GM23338 (cell line): ENCODE data around the gene TADA2A. TPM values are rescaled to one million over a fixed set of nuclear protein-coding genes. Genes with fewer than 3 reads are reported as not detected.
A peak's percentile ranks its signal among the peaks of the same experiment; 100 is the strongest.

Experiments used
- ATAC-seq: fragments of 200-7000 bp; cut with Tn5 transposase; 3 replicates; pipeline ENCODE4 v1.9.1; 2020
- DNase-seq: peaks from one replicate; pipeline ENCODE4 v3.0.0-alpha.2; 2015; ENCODE audit warnings: low spot score
- H2AFZ ChIP-seq: fragments of 200-600 bp; sonication (generic); 2 replicates; pipeline ENCODE4 v1.8.0; 2016; ENCODE audit warnings: antibody characterized with exemption, mild to moderate bottlenecking, moderate library complexity
- H3F3A ChIP-seq: fragments of 200-600 bp; sonication (generic); replicated peaks from 2 replicates; pipeline ENCODE4 v1.8.0; 2017; ENCODE audit warnings: antibody characterized with exemption, mixed run types, low read depth
- H3K27ac ChIP-seq: fragments of 200-600 bp; sonication (generic); 2 replicates; pipeline ENCODE4 v1.6.1; 2016; ENCODE audit warnings: low read depth
- H3K27me3 ChIP-seq: fragments of 200-600 bp; sonication (generic); 2 replicates; pipeline ENCODE4 v1.8.0; 2016; ENCODE audit warnings: mild to moderate bottlenecking, mixed run types, moderate library complexity; ENCODE audit not compliant: insufficient read depth
- H3K36me3 ChIP-seq: fragments of 200-600 bp; sonication (generic); 2 replicates; pipeline ENCODE4 v1.8.0; 2016; ENCODE audit warnings: mild to moderate bottlenecking; ENCODE audit not compliant: insufficient read depth
- H3K4me1 ChIP-seq: fragments of 200-600 bp; sonication (generic); 2 replicates; pipeline ENCODE4 v1.8.0; 2016; ENCODE audit warnings: mild to moderate bottlenecking, moderate library complexity; ENCODE audit not compliant: insufficient read depth
- H3K4me2 ChIP-seq: fragments of 200-600 bp; sonication (generic); 2 replicates; pipeline ENCODE4 v1.7.1; 2017; ENCODE audit warnings: mixed run types
- H3K4me3 ChIP-seq: fragments of 200-600 bp; sonication (generic); 2 replicates; pipeline ENCODE4 v1.6.1; 2016; ENCODE audit warnings: mixed run types
- H3K79me2 ChIP-seq: fragments of 200-600 bp; sonication (generic); replicated peaks from 2 replicates; pipeline ENCODE4 v1.8.0; 2017; ENCODE audit warnings: mild to moderate bottlenecking; ENCODE audit not compliant: insufficient read depth
- H3K9me2 ChIP-seq: fragments of 200-600 bp; sonication (generic); 2 replicates; pipeline ENCODE4 v1.8.0; 2017; ENCODE audit not compliant: insufficient read depth
- H4K20me1 ChIP-seq: fragments of 200-600 bp; sonication (generic); replicated peaks from 2 replicates; pipeline ENCODE4 v1.8.0; 2017; ENCODE audit warnings: mild to moderate bottlenecking; ENCODE audit not compliant: insufficient read depth
- H3K27ac Mint-ChIP-seq: 2 replicates; pipeline ENCODE4 v1.8.0; 2020; ENCODE audit warnings: inconsistent platforms, mild to moderate bottlenecking, moderate library complexity, mixed read lengths
- H3K27me3 Mint-ChIP-seq: 3 replicates; pipeline ENCODE4 v1.8.0; 2022; ENCODE audit warnings: low read depth, mild to moderate bottlenecking, moderate library complexity, mixed read lengths, inconsistent platforms; ENCODE audit not compliant: insufficient read depth, poor library complexity
- H3K36me3 Mint-ChIP-seq: 3 replicates; pipeline ENCODE4 v1.8.0; 2021; ENCODE audit warnings: low read depth, mild to moderate bottlenecking, inconsistent platforms, moderate library complexity, mixed read lengths
- H3K4me1 Mint-ChIP-seq: 3 replicates; pipeline ENCODE4 v1.8.0; 2020; ENCODE audit warnings: mild to moderate bottlenecking, inconsistent platforms, mixed read lengths
- H3K4me3 Mint-ChIP-seq: 3 replicates; pipeline ENCODE4 v1.8.0; 2021; ENCODE audit warnings: moderate library complexity, mild to moderate bottlenecking, inconsistent platforms, mixed read lengths
- H3K9me3 Mint-ChIP-seq: 3 replicates; pipeline ENCODE4 v1.8.0; 2020; ENCODE audit warnings: moderate library complexity, mild to moderate bottlenecking, inconsistent platforms, mixed read lengths
- CREB1 ChIP-seq: fragments of 250-450 bp; sonication (Bioruptor Pico); IDR thresholded peaks from 2 replicates; pipeline ENCODE4 v1.5.0; 2020; ENCODE audit warnings: low read depth, mild to moderate bottlenecking, moderate library complexity
- CTCF ChIP-seq, 2 experiments: fragments of 200-600 bp in 1 of 2; sonication (generic) in 1 of 2; conservative IDR thresholded peaks; 2 replicates each; pipeline versions ENCODE4 v1.5.1 to v1.6.1; 2016 to 2017; ENCODE audit warnings: antibody characterized with exemption in 2 of 2, low read depth in 2 of 2, mild to moderate bottlenecking in 2 of 2, moderate library complexity in 1 of 2
- ETS1 ChIP-seq: IDR thresholded peaks from 2 replicates; pipeline ENCODE4 v1.6.1; 2016; ENCODE audit warnings: antibody characterized with exemption
- EZH2 ChIP-seq: fragments of 200-600 bp; sonication (generic); IDR thresholded peaks from one replicate; pipeline ENCODE4 v1.8.0; 2017; ENCODE audit warnings: antibody characterized with exemption, mild to moderate bottlenecking, low read depth; ENCODE audit not compliant: unreplicated experiment
- EZH2phosphoT487 ChIP-seq: fragments of 200-600 bp; sonication (generic); IDR thresholded peaks from one replicate; pipeline ENCODE4 v1.8.1; 2018; ENCODE audit warnings: antibody characterized with exemption; ENCODE audit not compliant: unreplicated experiment
- JUNB ChIP-seq: IDR thresholded peaks from one replicate; pipeline ENCODE4 v1.6.1; 2016; ENCODE audit warnings: antibody characterized with exemption; ENCODE audit not compliant: unreplicated experiment
- NANOG ChIP-seq: IDR thresholded peaks from 2 replicates; pipeline ENCODE4 v1.6.1; 2016; ENCODE audit warnings: antibody characterized with exemption, borderline replicate concordance
- POLR2AphosphoS5 ChIP-seq: IDR thresholded peaks from 2 replicates; pipeline ENCODE4 v1.6.1; 2016; ENCODE audit warnings: antibody characterized with exemption, low read depth
- REST ChIP-seq: IDR thresholded peaks from one replicate; pipeline ENCODE4 v1.6.1; 2018; ENCODE audit warnings: antibody characterized with exemption; ENCODE audit not compliant: unreplicated experiment
- STAT1 ChIP-seq: IDR thresholded peaks from one replicate; pipeline ENCODE4 v1.6.1; 2016; ENCODE audit warnings: antibody characterized with exemption; ENCODE audit not compliant: unreplicated experiment
- ZNF114 ChIP-seq: fragments of 250-450 bp; sonication (Bioruptor Pico); IDR thresholded peaks from 2 replicates; pipeline ENCODE4 v1.5.0; 2020; ENCODE audit warnings: mild to moderate bottlenecking, moderate library complexity
- ZNF331 ChIP-seq: fragments of 250-450 bp; sonication (Bioruptor Pico); IDR thresholded peaks from 2 replicates; pipeline ENCODE4 v1.5.0; 2020; ENCODE audit warnings: low read depth, mild to moderate bottlenecking, moderate library complexity
- ZNF462 ChIP-seq: fragments of 250-450 bp; sonication (Bioruptor Pico); IDR thresholded peaks from 2 replicates; pipeline ENCODE4 v1.5.0; 2020; ENCODE audit warnings: mild to moderate bottlenecking, moderate library complexity
- polyA plus RNA-seq: library from polyadenylated mRNA; unstranded; fragments of >200 nt; fragmentation: Nextera tagmentation; extraction: Ambion mirVana; gene quantifications from 2 replicates; pipeline ENCODE4 v1.2.1, GENCODE V29; 2016
- total RNA-seq: library from RNA; depleted of rRNA; stranded (reverse); fragments of >200 nt; shearing (Covaris generic); gene quantifications from 2 replicates; pipeline ENCODE4 v1.2.3, GENCODE V29; 2014

Gene TADA2A
- total and polyA plus RNA-seq, 2 experiments from 2014 or later, result 14.5 to 17.1 TPM

- Histone ChIP-seq H4K20me1 (peaks cover 14% of the 10 kb centered on the region), H3K4me2 (0 out of 2 replicates have a peak overlapping the region, but pooled peaks have one; percentile 2), H3K79me2 (peaks cover 89% of the 10 kb centered on the region), H3K4me3 (no peak overlapping the region), H2AFZ (no peak overlapping the region), H3F3A (no peaks in the 10 kb centered on the region; the same call in 1 of the 2 replicates), H3K27me3 (0 out of 2 replicates have a peak, but pooled peaks cover 5% of the 10 kb centered on the region), H3K9me2 (no peaks in the 10 kb centered on the region), H3K27ac (no peak overlapping the region), H3K36me3 (no peaks in the 10 kb centered on the region), H3K4me1 (peaks cover 29% of the 10 kb centered on the region)
- ATAC-seq (peak; percentile 55), DNase-seq (peak; percentile 57)
- Mint-ChIP-seq H3K4me3 (no peak overlapping the region; the same call in 2 of the 3 replicates), H3K9me3 (no peaks in the 10 kb centered on the region), H3K27ac (peak overlapping the region; percentile 92), H3K4me1 (peaks cover 32% of the 10 kb centered on the region), H3K27me3 (peaks cover 8% of the 10 kb centered on the region), H3K36me3 (peaks cover 2% of the 10 kb centered on the region; the same call in 2 of the 3 replicates)
- no peak for TF ChIP-seq ETS1
- TF ChIP-seq STAT1, result no peak
- no peak for TF ChIP-seq ZNF462
- no peak for TF ChIP-seq NANOG
- no peak for TF ChIP-seq CREB1 (CRISPR knock-in tag)
- no peak for TF ChIP-seq ZNF114 (CRISPR knock-in tag)
- TF ChIP-seq REST, result no peak
- TF ChIP-seq CTCF (conservative IDR thresholded peaks at IDR 0.05; ENCODE audit: low read depth in 2 of 2), result no peak
- no peak for TF ChIP-seq ZNF331
- TF ChIP-seq EZH2phosphoT487, result no peak
- no peak for TF ChIP-seq JUNB
- no peak for TF ChIP-seq POLR2AphosphoS5
- no peak for TF ChIP-seq EZH2
Measured at GRCh38 chr17:37494971-37495370, 88.3 kb downstream of the TADA2A start.
